ENCODE measurements around the gene DLG2. TPM values are rescaled to one million over a fixed set of nuclear protein-coding genes. Genes with fewer than 3 reads are reported as not detected.

DLG2 gene
- total and polyA plus RNA-seq, 9 of the 15 experiments (the other 6 are each of a cell fraction or from before 2014, with no cell fraction given) = 0.52 to 1.6 (median 0.95) TPM

- Histone ChIP-seq H4K20me1 (replicated peaks; ENCODE audit: control insufficient read depth, insufficient read depth, low read length) (no peaks in the 10 kb centered on the region), H3K4me1 (replicated peaks in 1 of 2; ENCODE audit: control insufficient read depth in 2 of 2, insufficient read depth in 2 of 2, low read length in 2 of 2) (no peaks in the 10 kb centered on the region), H3K4me2 (ENCODE audit: insufficient read depth, low read length) (no peak overlapping the region), H3K27me3 (ENCODE audit: control insufficient read depth in 2 of 2, insufficient read depth in 2 of 2, low read length in 2 of 2) (no peaks in the 10 kb centered on the region), H3K36me3 (ENCODE audit: control insufficient read depth, insufficient read depth, low read length) (no peaks in the 10 kb centered on the region), H3K9me1 (ENCODE audit: control insufficient read depth, insufficient read depth, low read length) (no peaks in the 10 kb centered on the region), H2AFZ (ENCODE audit: low read depth, low read length) (no peak overlapping the region), H3K27ac (ENCODE audit: extremely low read depth, low read depth, low read length) (no peak overlapping the region), H3K9ac (ENCODE audit: insufficient read depth in 1 of 2, low read depth in 2 of 2, low read length in 2 of 2) (no peak overlapping the region), H3K9me3 (replicated peaks; ENCODE audit: control insufficient read depth, insufficient read depth, low read depth, low read length) (no peaks in the 10 kb centered on the region), H3K79me2 (ENCODE audit: control insufficient read depth, insufficient read depth, low read length) (no peaks in the 10 kb centered on the region), H3K4me3 (no peak overlapping the region)
- 0% methylated on average over 3 of the region's 3 CpGs for WGBS (ENCODE audit: insufficient coverage, low coverage, missing lambda C conversion rate)
- intact Hi-C loops (cut with micrococcal nuclease) = no loop called here
- no peak for FAIRE-seq
- ChIA-PET POLR2A (no interaction called here), CTCF (ENCODE audit: low intra/inter-chr PET ratio) (no interaction called here)
- ATAC-seq = no peak
- in situ Hi-C loops (cut with MboI) = no loop called here
- DNase-seq (ENCODE audit: extremely low read depth in 1 of 4, low spot score in 3 of 4) = no peak
- no TSS peak for BruUV-seq (replicated peaks)
- TF ChIP-seq SIN3B (IDR thresholded peaks at IDR 0.05; ENCODE audit: low read depth) = no peak
- TF ChIP-seq JUNB (CRISPR knock-in tag; conservative IDR thresholded peaks at IDR 0.05) = no peak
- TF ChIP-seq TARDBP (IDR thresholded peaks at IDR 0.05) = no peak
- no peak for TF ChIP-seq CCNT2 (IDR thresholded peaks at IDR 0.05; ENCODE audit: borderline replicate concordance, extremely low read depth, insufficient read length, low read depth, low read length)
- TF ChIP-seq RB1 (IDR thresholded peaks at IDR 0.05; ENCODE audit: low read depth) = no peak
- TF ChIP-seq ILK (tag; IDR thresholded peaks at IDR 0.05; ENCODE audit: borderline replicate concordance, low read depth) = no peak
- no peak for TF ChIP-seq ZNF408 (CRISPR knock-in tag; IDR thresholded peaks at IDR 0.05; ENCODE audit: low read depth)
- no peak for TF ChIP-seq CBX8 (IDR thresholded peaks at IDR 0.05; ENCODE audit: borderline replicate concordance, extremely low read depth, low read depth, low read length, poor library complexity, severe bottlenecking)
- TF ChIP-seq LEF1 (IDR thresholded peaks at IDR 0.05) = no peak
- no peak for TF ChIP-seq ZSCAN29 (IDR thresholded peaks at IDR 0.05)
- TF ChIP-seq ZNF639 (CRISPR knock-in tag; conservative IDR thresholded peaks at IDR 0.05 in 1 of 2, IDR thresholded peaks at IDR 0.05 in 1 of 2) = no peak
- no peak for TF ChIP-seq ZNF407 (IDR thresholded peaks at IDR 0.05; ENCODE audit: low read depth)
- no peak for TF ChIP-seq OTX1 (CRISPR knock-in tag; IDR thresholded peaks at IDR 0.05)
- no peak for TF ChIP-seq PRPF4 (IDR thresholded peaks at IDR 0.05; ENCODE audit: insufficient read depth, low read depth, low read length, poor library complexity, severe bottlenecking)
Observed at GRCh38 chr11:85307366-85307765, 319.8 kb downstream of the DLG2 start.

All from K562 (cell line).